CD4-positive, alpha-beta memory T cell (primary cell): ENCODE measurements around the gene MED13L. TPM values are rescaled to one million over a fixed set of nuclear protein-coding genes. Genes with fewer than 3 reads are reported as not detected.
A peak's percentile ranks its signal among the peaks of the same experiment; 100 is the strongest.

Source experiments
- CTCF ChIA-PET: fragments of 350-600 bp; sonication (Branson Sonifier 250); formaldehyde crosslinking; loops from one replicate; lab custom pipeline; 2021; ENCODE audit warnings: inconsistent platforms; ENCODE audit not compliant: partially characterized antibody; lab: Charles Lee
- POLR2A ChIA-PET: fragments of 350-600 bp; sonication (Branson Sonifier 250); formaldehyde crosslinking; loops from one replicate; lab custom pipeline; 2021; ENCODE audit not compliant: partially characterized antibody; lab: Charles Lee
- DNase-seq, 5 donors: peaks; one replicate each; pipeline versions ENCODE4 v3.0.0 to v3.0.0-alpha.2; 2020 to 2022; ENCODE audit warnings: mixed read lengths in 1 of 5
- H3K27ac ChIP-seq: one replicate; pipeline ENCODE4 v1.7.0; 2013; ENCODE audit warnings: low read depth, low read length
- H3K27me3 ChIP-seq: 2 replicates; pipeline ENCODE4 v1.7.0; 2013; ENCODE audit warnings: mild to moderate bottlenecking, low read length, moderate library complexity; ENCODE audit not compliant: insufficient read depth
- H3K36me3 ChIP-seq: 2 replicates; pipeline ENCODE4 v1.7.0; 2013; ENCODE audit warnings: mild to moderate bottlenecking, low read length, moderate library complexity; ENCODE audit not compliant: insufficient read depth
- H3K4me1 ChIP-seq: 2 replicates; pipeline ENCODE4 v1.7.0; 2013; ENCODE audit warnings: mild to moderate bottlenecking, low read length, moderate library complexity; ENCODE audit not compliant: insufficient read depth
- H3K4me3 ChIP-seq, 2 donors: one replicate each; pipeline ENCODE4 v1.7.0; 2013; ENCODE audit warnings: low read length in 2 of 2, mild to moderate bottlenecking in 1 of 2
- H3K9me3 ChIP-seq, 2 donors: one replicate each; pipeline ENCODE4 v1.7.0; 2013; ENCODE audit warnings: low read length in 2 of 2, control low read depth in 1 of 2; ENCODE audit not compliant: control insufficient read depth in 1 of 2
- H3K27ac Mint-ChIP-seq, 7 donors: one replicate each; pipeline ENCODE4 v1.8.0; 2020 to 2021; ENCODE audit warnings: mixed read lengths in 7 of 7, mild to moderate bottlenecking in 6 of 7, inconsistent platforms in 3 of 7, moderate library complexity in 3 of 7
- H3K27me3 Mint-ChIP-seq, 2 donors: one replicate each; pipeline ENCODE4 v1.8.0; 2020 to 2021; ENCODE audit warnings: mixed read lengths in 2 of 2
- H3K36me3 Mint-ChIP-seq, 2 donors: one replicate each; pipeline ENCODE4 v1.8.0; 2020 to 2021; ENCODE audit warnings: mixed read lengths in 2 of 2, inconsistent platforms in 1 of 2, mild to moderate bottlenecking in 1 of 2
- H3K4me1 Mint-ChIP-seq, 4 donors: one replicate each; pipeline ENCODE4 v1.8.0; 2020 to 2021; ENCODE audit warnings: mixed read lengths in 4 of 4, mild to moderate bottlenecking in 1 of 4
- H3K4me3 Mint-ChIP-seq, 8 donors: one replicate each; pipeline ENCODE4 v1.8.0; 2020 to 2021; ENCODE audit warnings: mixed read lengths in 8 of 8, mild to moderate bottlenecking in 7 of 8, moderate library complexity in 6 of 8, inconsistent platforms in 3 of 8
- H3K9me3 Mint-ChIP-seq, 8 donors: one replicate each; pipeline ENCODE4 v1.8.0; 2020 to 2021; ENCODE audit warnings: mixed read lengths in 8 of 8, mild to moderate bottlenecking in 5 of 8, inconsistent platforms in 3 of 8, moderate library complexity in 1 of 8
- intact Hi-C: fragments of 100-400 bp; cut with micrococcal nuclease; formaldehyde crosslinking; loops from one replicate; pipeline ENCODE4 v1.15.1; 2023
- polyA plus RNA-seq, 2 donors: library from polyadenylated mRNA; unstranded; fragments of 300-500 nt; fragmentation: Illumina TruSeq; gene quantifications; one replicate each; pipeline ENCODE4 v1.2.3, GENCODE V29; 2021
- total RNA-seq, 2 experiments: library from RNA; stranded (reverse); gene quantifications; one replicate each; pipeline ENCODE4 v1.2.3, GENCODE V29; 2021

Gene MED13L
- total and polyA plus RNA-seq, 4 experiments from 2014 or later: 3.8 to 156 (median 81.1) TPM

DNA sequence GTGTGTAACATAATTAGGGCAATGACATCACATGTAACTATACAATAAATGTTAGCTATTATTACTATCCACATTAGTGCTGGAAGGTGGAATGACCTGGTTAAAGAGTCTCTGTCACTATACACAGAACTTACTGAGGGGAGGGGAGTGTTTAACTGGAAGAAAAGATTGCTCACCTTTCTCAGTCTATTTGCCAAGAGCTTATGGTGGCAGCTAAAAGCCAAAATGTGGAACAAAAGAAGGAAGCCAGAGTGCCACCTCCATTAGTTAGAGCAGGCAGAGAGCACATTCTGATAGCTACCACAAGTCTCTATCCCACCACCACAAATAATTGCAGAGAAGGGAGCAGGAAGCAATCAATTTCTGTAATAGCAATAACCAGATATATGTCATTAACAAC is 124.4 kb downstream of the MED13L start:
- no peaks in the 10 kb centered on the region for H3K9me3 Mint-ChIP-seq
- H3K9me3 ChIP-seq: no peaks in the 10 kb centered on the region
- no peak for DNase-seq
- H3K36me3 ChIP-seq: no peaks in the 10 kb centered on the region
- intact Hi-C loops: no loop called here
- no peak overlapping the region for H3K4me3 ChIP-seq
- no peak overlapping the region for H3K27ac ChIP-seq
- no peaks in the 10 kb centered on the region for H3K27me3 Mint-ChIP-seq
- ChIA-PET POLR2A (no interaction called here), CTCF (no interaction called here)
- H3K4me1 ChIP-seq: peaks cover 39% of the 10 kb centered on the region
- H3K4me1 Mint-ChIP-seq: peaks cover 46 to 73% (median 59%) of the 10 kb centered on the region in 4 donors
- no peaks in the 10 kb centered on the region for H3K27me3 ChIP-seq
- H3K36me3 Mint-ChIP-seq: no peaks in the 10 kb centered on the region
- peak overlapping the region in 2 of 7 donors; percentile 74 to 77 for H3K27ac Mint-ChIP-seq
- H3K4me3 Mint-ChIP-seq: no peak overlapping the region

DNA sequence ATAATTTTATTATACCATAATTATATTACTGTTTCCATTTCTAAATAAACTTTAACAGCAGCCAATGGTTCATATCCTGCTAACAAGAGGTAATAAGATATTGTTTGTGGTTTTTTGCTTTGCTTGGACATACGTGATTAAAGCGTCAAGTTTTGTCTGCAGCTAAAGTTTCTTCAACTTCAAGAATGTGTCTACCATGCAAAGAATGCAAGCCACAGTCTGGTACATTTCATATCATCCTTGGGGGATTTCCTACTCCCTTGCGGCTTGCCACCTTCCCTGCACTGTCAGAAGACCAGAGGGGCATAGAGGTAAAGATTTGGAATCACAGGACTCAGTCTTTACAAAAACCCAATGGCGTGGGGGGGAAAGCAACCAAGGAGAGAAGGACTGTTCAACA is 125.2 kb downstream of the MED13L start:
- H3K27ac Mint-ChIP-seq: no peak overlapping the region
- ChIA-PET POLR2A (no interaction called here), CTCF (no interaction called here)
- peak in 1 of 5 donors; percentile 43 for DNase-seq
- intact Hi-C loops: no loop called here
- no peaks in the 10 kb centered on the region for H3K36me3 ChIP-seq
- H3K4me1 ChIP-seq: peaks cover 36% of the 10 kb centered on the region
- H3K4me3 ChIP-seq: no peak overlapping the region
- no peaks in the 10 kb centered on the region for H3K27me3 Mint-ChIP-seq
- no peaks in the 10 kb centered on the region for H3K27me3 ChIP-seq
- H3K9me3 Mint-ChIP-seq: no peaks in the 10 kb centered on the region
- no peak overlapping the region for H3K4me3 Mint-ChIP-seq
- no peaks in the 10 kb centered on the region for H3K36me3 Mint-ChIP-seq
- H3K9me3 ChIP-seq: no peaks in the 10 kb centered on the region
- no peak overlapping the region for H3K27ac ChIP-seq
- H3K4me1 Mint-ChIP-seq: peaks cover 39 to 65% (median 51%) of the 10 kb centered on the region in 4 donors

DNA sequence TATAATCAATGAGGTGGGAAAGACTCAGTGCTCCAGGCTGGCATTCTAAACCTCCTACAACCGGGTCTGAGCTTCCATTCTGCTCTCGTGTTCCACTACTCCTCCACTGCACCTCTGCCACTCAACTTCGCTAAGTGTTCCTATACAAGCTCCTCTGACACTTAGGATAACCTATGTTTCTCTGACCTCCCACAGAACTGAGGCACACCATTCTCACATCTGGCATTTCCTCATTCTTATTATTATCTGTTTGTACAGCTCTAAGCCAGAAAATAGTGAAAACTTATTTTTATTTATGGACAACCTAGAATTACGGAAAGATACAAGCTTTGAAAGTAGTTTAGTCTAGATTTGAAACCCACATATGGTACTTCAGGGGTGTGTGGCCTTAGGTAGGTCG is 127.0 kb downstream of the MED13L start:
- no peaks in the 10 kb centered on the region for H3K36me3 Mint-ChIP-seq
- DNase-seq: no peak
- ChIA-PET POLR2A (no interaction called here), CTCF (interaction anchor here (1.8 kb wide), 1 partner anchor 153 kb away, joined by 4 read pairs; no protein-coding TSS in a partner anchor)
- Histone ChIP-seq H3K36me3 (no peaks in the 10 kb centered on the region), H3K27me3 (no peaks in the 10 kb centered on the region), H3K4me1 (peaks cover 35% of the 10 kb centered on the region), H3K9me3 (no peaks in the 10 kb centered on the region), H3K27ac (no peak overlapping the region), H3K4me3 (no peak overlapping the region)
- H3K4me1 Mint-ChIP-seq: peaks cover 33 to 60% (median 45%) of the 10 kb centered on the region in 4 donors
- no peaks in the 10 kb centered on the region for H3K27me3 Mint-ChIP-seq
- intact Hi-C loops: no loop called here
- H3K27ac Mint-ChIP-seq: peak overlapping the region in 3 of 7 donors; percentile 37 to 82 (median 70)
- H3K4me3 Mint-ChIP-seq: peak overlapping the region in 1 of 8 donors; percentile 45
- H3K9me3 Mint-ChIP-seq: no peaks in the 10 kb centered on the region

DNA sequence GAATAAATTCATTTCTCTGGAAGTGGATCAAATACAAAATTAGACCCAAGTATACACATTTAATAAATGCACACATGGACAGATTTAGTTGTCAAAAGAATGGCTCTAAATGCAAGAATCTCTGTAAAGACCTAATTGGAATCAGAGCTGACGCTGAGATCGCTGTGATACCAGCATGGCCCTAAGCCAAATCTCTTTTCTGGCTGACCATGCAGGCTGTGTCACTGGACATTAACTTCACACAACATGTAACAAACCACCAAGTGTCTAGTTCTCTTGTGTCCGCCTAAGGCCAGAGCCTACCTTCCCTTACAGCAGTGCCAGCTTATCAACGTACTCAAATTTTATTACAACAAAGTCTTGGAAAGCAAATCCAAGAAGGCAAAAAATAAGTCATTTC is 127.5 kb downstream of the MED13L start:
- no peak overlapping the region for H3K4me3 ChIP-seq
- no peak for DNase-seq
- Mint-ChIP-seq H3K9me3 (no peaks in the 10 kb centered on the region), H3K27me3 (no peaks in the 10 kb centered on the region), H3K36me3 (no peaks in the 10 kb centered on the region), H3K4me3 (no peak overlapping the region), H3K4me1 (peaks cover 35 to 60% (median 48%) of the 10 kb centered on the region in 4 donors), H3K27ac (no peak overlapping the region)
- CTCF ChIA-PET: interaction anchor here (1.8 kb wide), 1 partner anchor 152 kb away, joined by 4 read pairs; no protein-coding TSS in a partner anchor
- no peaks in the 10 kb centered on the region for H3K27me3 ChIP-seq
- intact Hi-C loops: no loop called here
- peaks cover 37% of the 10 kb centered on the region for H3K4me1 ChIP-seq
- POLR2A ChIA-PET: no interaction called here
- no peak overlapping the region for H3K27ac ChIP-seq
- H3K9me3 ChIP-seq: no peaks in the 10 kb centered on the region
- no peaks in the 10 kb centered on the region for H3K36me3 ChIP-seq

DNA sequence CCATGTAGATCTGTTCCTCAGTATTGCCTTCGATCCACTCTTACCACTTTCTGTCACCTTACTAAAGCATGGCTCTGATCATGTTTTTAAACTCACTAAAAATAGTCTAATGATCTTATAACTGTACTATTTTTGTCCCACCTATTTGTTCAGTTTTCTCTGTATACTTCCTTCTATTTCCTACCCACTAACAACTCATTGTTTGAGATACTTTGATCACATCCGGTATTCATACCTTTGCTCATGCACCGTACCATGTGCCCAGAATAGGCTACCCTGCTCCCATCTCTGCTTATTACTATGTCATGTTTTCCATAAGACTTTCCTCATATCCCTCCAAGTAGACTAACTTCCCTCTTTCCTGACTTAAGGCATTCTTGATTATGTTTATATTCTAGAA is 128.6 kb downstream of the MED13L start:
- Mint-ChIP-seq H3K9me3 (no peaks in the 10 kb centered on the region), H3K27me3 (no peaks in the 10 kb centered on the region), H3K27ac (no peak overlapping the region), H3K4me3 (peak overlapping the region in 2 of 8 donors; percentile 2 to 30), H3K4me1 (peaks cover 42 to 67% (median 56%) of the 10 kb centered on the region in 4 donors), H3K36me3 (no peaks in the 10 kb centered on the region)
- intact Hi-C loops: loop anchor here (10.0 kb wide), 1 partner anchor 556 kb away; no protein-coding TSS in a partner anchor
- H3K27me3 ChIP-seq: no peaks in the 10 kb centered on the region
- H3K4me3 ChIP-seq: no peak overlapping the region
- H3K9me3 ChIP-seq: no peaks in the 10 kb centered on the region
- no peak overlapping the region for H3K27ac ChIP-seq
- no peaks in the 10 kb centered on the region for H3K36me3 ChIP-seq
- H3K4me1 ChIP-seq: peaks cover 45% of the 10 kb centered on the region
- CTCF ChIA-PET: no interaction called here
- POLR2A ChIA-PET: no interaction called here
- no peak for DNase-seq

DNA sequence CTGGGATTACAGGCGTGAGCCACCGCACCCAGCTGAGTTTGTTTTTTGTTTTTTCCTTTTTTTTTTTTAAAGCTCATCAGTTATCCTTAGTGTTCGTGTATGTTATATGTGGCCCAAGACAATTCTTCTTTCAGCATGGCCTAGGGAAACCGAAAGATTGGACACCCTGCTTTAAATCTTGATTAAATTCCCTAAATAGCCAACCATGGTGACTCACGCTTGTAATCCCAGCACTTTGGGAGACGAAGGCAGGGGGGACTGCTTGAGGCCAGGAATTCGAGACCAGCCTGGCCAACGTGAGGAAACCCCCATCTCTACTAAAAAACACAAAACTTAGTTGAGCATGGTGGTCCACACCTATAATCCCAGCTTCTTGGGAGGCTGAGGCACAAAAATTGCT is 131.1 kb downstream of the MED13L start:
- POLR2A ChIA-PET: no interaction called here
- intact Hi-C loops: loop anchor here (10.0 kb wide), 1 partner anchor 558 kb away; no protein-coding TSS in a partner anchor
- no peaks in the 10 kb centered on the region for H3K27me3 ChIP-seq
- no peak for DNase-seq
- no peaks in the 10 kb centered on the region for H3K27me3 Mint-ChIP-seq
- H3K4me1 Mint-ChIP-seq: peaks cover 49 to 64% (median 56%) of the 10 kb centered on the region in 4 donors
- H3K36me3 ChIP-seq: no peaks in the 10 kb centered on the region
- H3K4me3 Mint-ChIP-seq: peak overlapping the region in 1 of 8 donors; percentile 23
- no peak overlapping the region for H3K27ac ChIP-seq
- H3K4me3 ChIP-seq: no peak overlapping the region
- H3K9me3 Mint-ChIP-seq: no peaks in the 10 kb centered on the region
- peaks cover 52% of the 10 kb centered on the region for H3K4me1 ChIP-seq
- no peak overlapping the region for H3K27ac Mint-ChIP-seq
- H3K9me3 ChIP-seq: no peaks in the 10 kb centered on the region
- CTCF ChIA-PET: interaction anchor here (1.0 kb wide), 1 partner anchor 22 kb away, joined by 3 read pairs; no protein-coding TSS in a partner anchor
- H3K36me3 Mint-ChIP-seq: no peaks in the 10 kb centered on the region

DNA sequence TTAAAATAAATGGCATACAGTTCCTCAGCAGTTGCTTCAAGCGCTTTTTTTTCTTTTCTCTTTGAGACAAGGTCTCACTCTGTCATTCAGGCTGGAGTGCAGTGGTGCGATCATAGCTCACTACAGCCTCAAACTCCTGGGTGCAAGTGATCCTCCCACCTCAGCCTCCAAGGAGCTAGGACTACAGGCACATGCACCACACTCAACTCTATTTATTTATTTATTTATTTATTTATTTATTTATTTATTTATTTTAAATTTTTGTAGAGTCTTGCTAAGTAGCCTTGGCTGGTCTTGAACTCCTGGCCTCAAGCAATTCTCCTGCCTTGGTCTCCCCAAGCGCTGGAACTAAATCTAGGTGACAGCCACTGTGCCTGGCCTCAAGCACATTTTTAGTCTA is 132.0 kb downstream of the MED13L start:
- H3K4me1 ChIP-seq: peaks cover 43% of the 10 kb centered on the region
- no peak overlapping the region for H3K27ac ChIP-seq
- no peak for DNase-seq
- CTCF ChIA-PET: interaction anchor here (1.0 kb wide), 1 partner anchor 23 kb away, joined by 3 read pairs; no protein-coding TSS in a partner anchor
- no peaks in the 10 kb centered on the region for H3K36me3 ChIP-seq
- no peaks in the 10 kb centered on the region for H3K27me3 ChIP-seq
- Mint-ChIP-seq H3K4me1 (peaks cover 46 to 58% (median 49%) of the 10 kb centered on the region in 4 donors), H3K27me3 (no peaks in the 10 kb centered on the region), H3K27ac (no peak overlapping the region), H3K4me3 (no peak overlapping the region), H3K36me3 (no peaks in the 10 kb centered on the region), H3K9me3 (no peaks in the 10 kb centered on the region)
- intact Hi-C loops: loop anchor here (10.0 kb wide), 1 partner anchor 559 kb away; no protein-coding TSS in a partner anchor
- POLR2A ChIA-PET: no interaction called here
- no peaks in the 10 kb centered on the region for H3K9me3 ChIP-seq
- no peak overlapping the region for H3K4me3 ChIP-seq
